GM21360 (cell line): ENCODE data around the gene NAT14.
"Not testable (repeated sequence)": the region's sequence is repeated elsewhere in the genome, so short reads cannot be mapped to it uniquely, and the experiment has no call there.

Source experiments
- ATAC-seq: cut with Tn5 transposase; IDR thresholded peaks from one replicate; pipeline ENCODE4 v1.9.1; 2021; ENCODE audit warnings: mild to moderate bottlenecking, moderate library complexity; ENCODE audit not compliant: unreplicated experiment

NAT14 gene

GRCh38 chr19:55530996-55531395 is 46.0 kb downstream of the NAT14 start:
- ATAC-seq = no peak

DNA sequence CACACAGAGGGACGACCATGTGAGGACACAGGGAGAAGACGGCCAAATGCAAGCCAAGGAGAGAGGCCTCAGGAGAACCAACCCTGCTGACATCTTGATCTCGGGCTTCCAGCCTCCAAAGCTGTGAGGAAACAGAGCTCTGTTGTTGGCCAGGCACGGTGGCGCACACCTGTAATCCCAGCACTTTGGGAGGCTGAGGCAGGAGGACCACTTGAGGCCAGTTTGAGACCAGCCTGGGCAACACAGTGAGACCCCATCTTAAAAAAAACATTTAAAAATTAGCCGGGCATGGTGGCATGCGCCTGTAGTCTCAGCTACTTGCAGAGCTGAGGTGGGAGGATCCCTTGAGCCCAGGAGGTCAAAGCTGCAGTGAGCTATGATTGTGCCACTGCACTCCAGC is 49.3 kb downstream of the NAT14 start:
- not testable (repeated sequence) for ATAC-seq

DNA sequence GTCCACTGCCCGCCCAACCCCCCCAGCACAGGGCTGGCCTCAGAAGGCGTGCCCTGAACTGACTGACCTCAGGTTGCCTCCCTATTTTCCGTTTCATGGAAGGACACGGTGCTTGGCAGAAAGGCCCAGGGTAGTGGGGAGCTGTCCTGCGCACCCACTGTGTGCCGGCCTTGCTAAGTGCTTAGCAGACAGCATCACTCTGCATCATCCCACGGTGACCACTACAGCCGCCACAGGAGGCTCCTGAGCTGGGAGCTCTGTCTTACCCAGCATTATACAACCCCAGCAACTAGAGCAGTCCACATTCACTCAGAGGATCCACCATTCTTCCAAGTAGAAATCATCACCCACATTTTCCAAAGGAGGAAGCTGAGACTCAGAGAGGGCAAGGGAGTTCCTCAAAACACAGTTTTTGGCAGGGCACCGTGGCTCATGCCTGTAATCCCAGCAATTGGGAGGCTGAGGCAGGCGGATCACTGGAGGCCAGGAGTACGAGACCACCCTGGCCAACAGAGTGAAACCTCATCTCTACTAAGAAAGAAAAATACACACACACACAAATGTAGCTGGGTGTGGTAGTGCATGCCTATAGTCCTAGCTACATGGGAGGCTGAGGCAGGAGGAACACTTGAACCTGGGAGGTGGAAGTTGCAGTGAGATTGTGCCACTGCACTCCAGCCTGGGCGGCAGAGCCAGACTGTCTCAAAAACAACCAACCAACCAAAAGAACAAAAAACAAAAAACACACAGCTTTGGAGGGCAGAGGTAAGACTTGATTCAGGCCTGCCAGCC is 50.4 kb downstream of the NAT14 start:
- no peak for ATAC-seq

- ATAC-seq = no peak
These were observed 51.0 kb downstream of the NAT14 start for GRCh38 chr19:55535965-55536350.

- ATAC-seq = no peak
These were observed 51.4 kb downstream of the NAT14 start for GRCh38 chr19:55536366-55536765.
